ENCODE results near the gene IFITM1. TPM values are rescaled to one million over a fixed set of nuclear protein-coding genes. Genes with fewer than 3 reads are reported as not detected.
A peak's percentile ranks its signal among the peaks of the same experiment; 100 is the strongest.

The IFITM1 gene
- total RNA-seq, 1 donor from 2014 or later = 2.3 TPM

- H3K27me3 Mint-ChIP-seq = peaks cover 16% of the 10 kb centered on the region
- DNase-seq (ENCODE audit: low spot score, unreplicated experiment) = peak; percentile 45
- H3K36me3 Mint-ChIP-seq (ENCODE audit: insufficient read depth) = peaks cover 2% of the 10 kb centered on the region
- TF ChIP-seq CTCF (IDR thresholded peaks at IDR 0.05; ENCODE audit: unreplicated experiment) = no peak
- H3K27ac Mint-ChIP-seq = peak within 1 kb of the TSS; percentile 45
- H3K9me3 Mint-ChIP-seq (ENCODE audit: low read depth) = no peaks in the 10 kb centered on the region
- peaks cover 5% of the 10 kb centered on the region for H3K4me1 Mint-ChIP-seq (ENCODE audit: low read depth)
- H3K4me3 Mint-ChIP-seq (ENCODE audit: low read depth) = peak within 1 kb of the TSS; percentile 74
Observed at GRCh38 chr11:288478-289397, 25.1 kb upstream of the IFITM1 start, which contains the start of gene PGGHG. TSS of gene PGGHG (plus strand) at chr11:289126. CDS start at chr11:289817, 691 bp downstream.

GRCh38 chr11:289398-289711 is 24.5 kb upstream of the IFITM1 start:
- TF ChIP-seq CTCF (IDR thresholded peaks at IDR 0.05; ENCODE audit: unreplicated experiment) = no peak
- DNase-seq (ENCODE audit: low spot score, unreplicated experiment) = no peak
- Mint-ChIP-seq H3K9me3 (ENCODE audit: low read depth) (no peaks in the 10 kb centered on the region), H3K4me3 (ENCODE audit: low read depth) (peak overlapping the region; percentile 69), H3K4me1 (ENCODE audit: low read depth) (peaks cover 5% of the 10 kb centered on the region), H3K27me3 (peaks cover 16% of the 10 kb centered on the region), H3K36me3 (ENCODE audit: insufficient read depth) (peaks cover 2% of the 10 kb centered on the region), H3K27ac (no peak overlapping the region)

- peak overlapping the region; percentile 69 for H3K4me3 Mint-ChIP-seq (ENCODE audit: low read depth)
- H3K9me3 Mint-ChIP-seq (ENCODE audit: low read depth) = no peaks in the 10 kb centered on the region
- peaks cover 5% of the 10 kb centered on the region for H3K4me1 Mint-ChIP-seq (ENCODE audit: low read depth)
- TF ChIP-seq CTCF (IDR thresholded peaks at IDR 0.05; ENCODE audit: unreplicated experiment) = no peak
- H3K27ac Mint-ChIP-seq = no peak overlapping the region
- no peak for DNase-seq (ENCODE audit: low spot score, unreplicated experiment)
- peaks cover 16% of the 10 kb centered on the region for H3K27me3 Mint-ChIP-seq
- peaks cover 2% of the 10 kb centered on the region for H3K36me3 Mint-ChIP-seq (ENCODE audit: insufficient read depth)
Observed at GRCh38 chr11:289712-290620, 23.9 kb upstream of the IFITM1 start.

GRCh38 chr11:290621-291231 is 23.1 kb upstream of the IFITM1 start:
- H3K36me3 Mint-ChIP-seq (ENCODE audit: insufficient read depth) = peaks cover 2% of the 10 kb centered on the region
- H3K27ac Mint-ChIP-seq = no peak overlapping the region
- no peaks in the 10 kb centered on the region for H3K9me3 Mint-ChIP-seq (ENCODE audit: low read depth)
- no peak for DNase-seq (ENCODE audit: low spot score, unreplicated experiment)
- peak overlapping the region; percentile 44 for H3K4me3 Mint-ChIP-seq (ENCODE audit: low read depth)
- TF ChIP-seq CTCF (IDR thresholded peaks at IDR 0.05; ENCODE audit: unreplicated experiment) = no peak
- peaks cover 14% of the 10 kb centered on the region for H3K27me3 Mint-ChIP-seq
- H3K4me1 Mint-ChIP-seq (ENCODE audit: low read depth) = peaks cover 5% of the 10 kb centered on the region

All from progenitor cell of endocrine pancreas (in vitro differentiated cells).